Suprapubic skin (tissue), 3 donors: ENCODE measurements around the gene STAU1.

ENCODE experiments used
- CTCF ChIP-seq, 2 donors: fragments of 200-600 bp in 1 of 2; fragments of 450-650 bp in 1 of 2; sonication (generic) in 1 of 2; IDR thresholded peaks; one replicate each; pipeline ENCODE4 v1.5.1; 2016 to 2019; ENCODE audit warnings: antibody characterized with exemption in 2 of 2, mild to moderate bottlenecking in 1 of 2, moderate library complexity in 1 of 2
- POLR2A ChIP-seq, 2 donors: fragments of 450-650 bp; IDR thresholded peaks; one replicate each; pipeline ENCODE4 v1.6.1; 2017; ENCODE audit warnings: antibody characterized with exemption in 2 of 2, mild to moderate bottlenecking in 2 of 2, moderate library complexity in 2 of 2

DNA sequence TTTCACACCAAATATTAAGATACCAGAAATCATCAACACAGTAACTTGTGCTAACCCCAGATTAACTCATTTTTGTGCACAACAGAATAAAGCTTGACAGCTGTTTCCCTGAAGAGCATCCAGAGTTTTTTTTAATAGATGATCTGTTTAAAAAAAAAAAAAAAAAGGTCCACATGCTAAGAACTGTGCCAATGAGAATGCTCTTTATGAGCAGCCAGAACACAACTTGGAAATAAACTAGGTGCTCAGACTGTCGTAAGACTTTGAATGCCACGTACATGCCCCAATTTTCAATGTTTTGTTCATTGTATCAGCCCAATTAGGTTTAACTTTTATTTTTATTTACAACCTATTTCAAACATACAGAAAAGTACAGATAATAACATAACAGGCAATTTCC lies 47.3 kb downstream of the STAU1 start:
- no peak for TF ChIP-seq CTCF (IDR thresholded peaks at IDR 0.05)
- TF ChIP-seq POLR2A (IDR thresholded peaks at IDR 0.05): no peak
